Fibroblast of peridontal ligament (primary cell): ENCODE results near the gene CDH13.

Experiments used
- DNase-seq: peaks from one replicate; pipeline ENCODE4 v3.0.0-alpha.2; 2010; ENCODE audit errors: extremely low read depth

CDH13 gene

GRCh38 chr16:82841108-82841507 is 214.3 kb downstream of the CDH13 start:
- no peak for DNase-seq

- DNase-seq: no peak
Observed at GRCh38 chr16:82843606-82844271, 217.0 kb downstream of the CDH13 start.

- no peak for DNase-seq
Observed at GRCh38 chr16:82845116-82845515, 218.3 kb downstream of the CDH13 start.

- DNase-seq: no peak
Observed at GRCh38 chr16:82846806-82847205, 220.0 kb downstream of the CDH13 start.

GRCh38 chr16:82848013-82848412 is 221.2 kb downstream of the CDH13 start:
- no peak for DNase-seq

- peak; percentile 46 for DNase-seq
Observed at GRCh38 chr16:82852388-82853008, 225.7 kb downstream of the CDH13 start.

GRCh38 chr16:82855471-82855870 is 228.7 kb downstream of the CDH13 start:
- peak; percentile 90 for DNase-seq

GRCh38 chr16:82857693-82858365 is 231.1 kb downstream of the CDH13 start:
- DNase-seq: no peak

- no peak for DNase-seq
Observed at GRCh38 chr16:82859662-82860061, 232.9 kb downstream of the CDH13 start.

GRCh38 chr16:82860071-82860470 is 233.3 kb downstream of the CDH13 start:
- no peak for DNase-seq

- DNase-seq: no peak
Observed at GRCh38 chr16:82862057-82862456, 235.3 kb downstream of the CDH13 start.

GRCh38 chr16:82864332-82865040 is 237.7 kb downstream of the CDH13 start:
- no peak for DNase-seq

GRCh38 chr16:82865412-82865811 is 238.6 kb downstream of the CDH13 start:
- DNase-seq: no peak

- no peak for DNase-seq
Observed at GRCh38 chr16:82867485-82867884, 240.7 kb downstream of the CDH13 start.

- DNase-seq: no peak
Observed at GRCh38 chr16:82874271-82874670, 247.5 kb downstream of the CDH13 start.

GRCh38 chr16:82874672-82875071 is 247.9 kb downstream of the CDH13 start:
- DNase-seq: peak; percentile 36

GRCh38 chr16:82876951-82877350 is 250.2 kb downstream of the CDH13 start:
- no peak for DNase-seq

GRCh38 chr16:82878466-82878865 is 251.7 kb downstream of the CDH13 start:
- DNase-seq: no peak

- no peak for DNase-seq
Observed at GRCh38 chr16:82880346-82880745, 253.6 kb downstream of the CDH13 start.

- no peak for DNase-seq
Observed at GRCh38 chr16:82881516-82881915, 254.7 kb downstream of the CDH13 start.

- no peak for DNase-seq
Observed at GRCh38 chr16:82882226-82882625, 255.5 kb downstream of the CDH13 start.
